Non-pigmented ciliary epithelial cell (primary cell): ENCODE results near the gene STK40.

Source experiments
- DNase-seq: peaks from one replicate; pipeline ENCODE4 v3.0.0-alpha.2; 2010; ENCODE audit warnings: low read depth

STK40 gene

DNA sequence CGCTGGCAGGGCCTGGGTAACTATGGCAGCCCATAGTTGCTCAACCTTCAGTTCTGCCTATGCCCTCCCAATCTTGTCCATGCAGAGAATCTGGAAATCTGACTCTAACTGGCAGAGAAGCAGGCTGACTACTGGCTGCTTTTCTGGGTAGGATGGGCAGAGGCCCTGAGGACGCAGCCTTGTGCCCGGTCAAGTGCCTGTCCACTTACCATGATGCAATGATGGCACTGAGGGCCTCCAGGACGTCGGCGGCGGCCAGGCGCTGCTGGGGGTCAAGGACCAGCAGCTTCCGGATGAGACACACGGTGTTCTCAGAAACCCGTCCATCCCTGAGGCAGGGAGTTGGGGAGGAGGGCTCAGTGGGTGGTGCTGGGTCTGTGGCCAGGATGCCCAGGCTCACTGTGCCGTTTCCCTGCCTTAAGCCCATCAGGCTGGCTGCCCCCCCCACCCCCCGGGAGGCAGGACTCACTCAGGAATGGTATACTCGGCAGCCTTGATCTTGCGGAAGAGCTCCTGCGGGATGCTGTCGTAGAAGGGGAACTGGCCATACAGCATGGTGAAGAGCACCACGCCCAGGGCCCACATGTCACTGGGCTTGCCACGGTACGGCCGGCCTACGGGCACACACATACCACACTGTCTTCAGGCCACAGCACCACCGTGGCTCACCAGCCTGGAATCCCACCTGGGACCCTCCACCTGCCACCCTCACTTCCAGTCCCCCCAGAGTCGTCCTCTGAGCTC, 41.9 kb downstream of the STK40 start:
- DNase-seq, result no peak

DNA sequence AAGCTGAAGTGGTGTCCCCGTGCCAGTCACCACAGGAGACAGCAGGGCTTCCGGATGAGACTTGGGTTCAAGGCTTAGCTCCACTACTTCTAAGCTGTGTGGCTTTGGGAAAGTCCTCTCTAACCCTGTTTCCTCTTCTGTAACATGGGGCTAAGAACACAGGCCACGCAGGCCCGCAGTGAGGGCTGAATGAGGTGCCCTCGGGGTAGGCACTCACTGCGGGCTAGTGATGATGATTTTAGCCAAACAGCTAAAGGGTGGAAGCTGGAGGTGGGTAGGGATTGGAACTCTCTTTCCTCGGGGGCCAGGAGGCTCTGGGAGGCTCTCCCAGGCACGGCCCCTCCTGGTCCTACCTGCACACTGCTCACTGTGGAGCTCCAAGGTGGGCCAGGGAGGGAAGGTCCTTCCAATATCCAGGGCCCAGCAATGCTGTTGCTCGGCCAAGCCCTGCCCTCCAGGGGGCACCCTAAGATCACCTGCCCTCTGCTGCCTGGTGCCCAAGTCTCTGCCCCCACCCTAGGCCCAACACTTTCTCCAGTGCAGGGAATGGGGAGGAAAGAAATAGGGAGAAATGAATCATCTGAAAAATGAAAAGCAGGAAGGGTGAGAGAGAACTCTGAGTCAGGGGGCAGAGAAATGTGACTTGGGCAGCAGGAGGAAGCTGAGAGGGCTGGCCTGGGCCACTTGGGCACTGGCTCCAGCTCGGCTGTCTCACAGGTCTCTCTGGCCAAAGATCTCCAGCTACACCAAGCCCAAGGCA, 43.1 kb downstream of the STK40 start:
- DNase-seq, result no peak

DNA sequence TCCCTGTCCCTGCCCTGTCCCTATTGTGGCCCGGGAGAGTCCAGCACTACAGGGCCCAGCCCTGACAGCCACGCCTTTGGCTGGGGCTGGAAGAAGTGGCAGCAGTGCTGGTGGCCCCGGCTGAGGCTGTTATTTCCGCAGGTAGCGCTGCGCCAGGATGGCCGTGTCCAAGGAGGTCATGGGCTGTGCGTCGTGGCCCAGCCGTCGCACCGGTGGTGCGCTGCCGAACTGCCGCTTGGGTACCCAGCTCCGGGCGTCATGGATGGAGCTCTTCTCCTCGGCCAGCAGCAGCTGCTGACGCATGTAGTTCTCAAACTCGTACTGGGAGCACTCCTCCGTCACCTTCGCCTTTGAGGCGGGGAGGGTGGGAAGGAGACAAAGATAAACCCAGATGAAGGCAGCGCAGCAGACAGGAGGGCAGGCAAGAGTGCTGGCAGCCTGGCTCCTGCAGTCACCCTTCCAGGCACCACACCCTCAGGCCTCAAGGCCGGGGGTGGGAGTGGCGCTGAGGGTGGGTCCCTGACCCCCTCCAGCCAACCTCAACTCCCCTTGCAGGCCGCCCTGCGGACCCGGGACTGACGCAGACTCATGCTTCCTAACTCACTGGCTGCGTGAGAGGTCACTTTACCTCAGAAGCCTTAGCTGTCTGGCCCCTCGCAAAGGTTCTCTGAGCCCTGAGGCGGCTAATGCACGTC, 44.0 kb downstream of the STK40 start:
- DNase-seq, result no peak

DNA sequence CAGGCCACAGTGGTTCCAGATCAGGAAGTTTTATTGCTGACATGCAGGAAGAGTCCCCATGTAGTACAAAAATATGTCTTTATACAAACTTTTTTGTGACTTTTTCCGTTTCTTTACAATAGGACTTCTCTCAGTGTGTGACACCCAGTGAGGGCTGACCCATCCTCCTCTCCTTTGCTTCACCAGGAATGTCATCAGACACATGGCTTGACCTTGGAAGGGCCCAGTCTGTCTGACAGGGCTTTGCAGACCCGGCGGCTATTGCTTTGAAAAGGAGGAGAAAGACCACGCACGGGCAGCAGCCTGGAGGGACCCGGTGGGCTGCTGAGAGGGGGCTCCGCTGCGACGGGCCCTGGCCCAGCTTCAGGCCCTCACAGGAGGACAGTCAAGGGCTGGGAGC, 46.1 kb downstream of the STK40 start:
- no peak for DNase-seq

DNA sequence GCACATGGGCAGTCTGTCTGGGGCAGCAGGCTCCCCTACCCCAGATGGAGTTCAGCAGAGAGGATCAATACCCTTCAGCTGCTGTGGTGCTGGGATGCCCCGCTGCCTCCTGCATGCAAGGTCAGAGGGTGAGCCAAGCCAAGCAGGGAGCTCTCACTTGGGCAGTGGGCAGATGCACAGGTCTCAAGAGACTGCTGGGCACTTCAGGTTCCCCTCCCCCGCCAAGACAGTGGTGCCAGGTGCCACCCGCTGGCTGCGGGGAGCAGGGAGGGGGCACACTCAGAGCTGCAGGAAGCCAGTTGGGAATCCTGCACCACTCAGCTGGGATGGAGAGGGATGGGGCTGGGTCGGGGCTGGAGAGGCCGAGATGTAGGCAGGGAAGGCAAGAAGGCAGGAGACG, 46.5 kb downstream of the STK40 start:
- DNase-seq, result no peak

DNA sequence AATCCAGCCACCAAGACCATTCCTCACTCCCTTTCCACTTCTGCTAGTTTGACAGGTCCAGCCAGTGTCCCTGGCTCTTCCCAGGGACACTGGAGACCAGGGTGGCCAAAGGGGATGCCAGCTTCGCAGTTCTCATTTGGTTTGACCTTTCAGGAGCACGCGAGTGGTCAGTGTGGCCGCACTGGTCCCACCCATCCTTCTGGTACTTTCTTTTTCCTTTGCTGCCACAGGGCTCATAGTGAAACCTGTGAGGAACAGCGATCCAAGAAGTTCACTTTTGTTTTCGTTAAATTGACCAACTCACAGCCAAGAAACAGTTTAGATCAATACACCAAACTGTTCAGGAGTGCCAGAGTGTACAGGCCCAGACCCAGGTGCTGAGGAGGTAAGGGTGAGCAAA, 47.9 kb downstream of the STK40 start:
- DNase-seq, result no peak

DNA sequence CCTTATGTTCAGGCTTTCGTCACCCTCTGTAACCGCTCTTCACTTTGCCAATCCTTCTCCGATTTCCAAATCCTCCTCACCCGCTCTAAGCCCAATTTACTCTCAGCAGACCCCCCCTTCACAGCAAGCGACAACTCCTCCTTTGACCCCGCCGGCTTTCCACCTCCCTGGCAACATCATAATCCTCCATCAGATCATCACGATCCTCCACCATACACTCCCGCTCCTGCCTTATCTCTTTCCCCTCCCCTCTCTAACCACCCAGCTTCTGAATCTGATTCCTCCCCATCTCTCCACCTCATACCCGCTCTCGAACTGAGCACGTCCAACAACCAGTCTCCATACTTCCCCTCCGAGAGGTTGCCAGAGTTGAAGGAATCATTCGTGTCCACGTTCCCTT, 54.8 kb downstream of the STK40 start:
- no peak for DNase-seq

DNA sequence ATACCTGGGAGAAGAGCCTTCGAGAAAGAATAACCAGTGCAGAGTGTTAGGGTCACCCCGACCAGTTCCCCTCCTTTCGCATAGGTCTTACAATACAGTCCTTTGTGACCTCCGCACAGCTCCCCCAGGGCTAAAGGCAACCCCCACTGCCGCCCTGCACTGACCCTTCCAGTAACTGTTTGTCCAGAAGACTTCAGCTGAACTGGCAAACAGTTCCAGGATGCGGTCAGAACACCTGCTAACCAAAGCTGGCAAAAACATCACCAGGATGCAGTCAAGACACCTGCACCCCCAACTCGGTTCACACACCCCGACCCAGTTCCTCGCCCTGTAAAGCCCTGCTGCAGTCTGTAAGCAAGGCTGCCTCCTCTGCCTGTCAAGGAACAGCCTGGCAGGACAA, 55.9 kb downstream of the STK40 start:
- no peak for DNase-seq

DNA sequence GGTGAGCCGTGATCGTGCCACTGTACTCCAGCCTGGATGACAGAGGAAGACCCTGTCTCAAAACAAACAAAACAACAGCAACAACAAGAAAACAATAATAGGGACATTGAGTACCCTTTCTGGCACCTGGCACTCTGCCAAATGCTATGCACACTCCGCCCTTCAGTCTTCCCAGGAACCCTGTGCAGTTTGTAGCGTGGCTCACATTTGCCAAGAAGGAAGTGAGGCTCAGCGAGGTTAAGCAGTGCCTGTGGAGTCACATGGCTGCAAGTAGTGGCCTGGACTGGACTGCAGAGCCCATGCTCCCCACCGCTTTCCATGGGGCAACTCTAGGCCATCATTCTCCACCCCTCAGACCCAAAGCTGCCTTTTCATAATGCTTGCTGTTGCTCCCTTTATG, 57.0 kb downstream of the STK40 start:
- DNase-seq, result no peak

DNA sequence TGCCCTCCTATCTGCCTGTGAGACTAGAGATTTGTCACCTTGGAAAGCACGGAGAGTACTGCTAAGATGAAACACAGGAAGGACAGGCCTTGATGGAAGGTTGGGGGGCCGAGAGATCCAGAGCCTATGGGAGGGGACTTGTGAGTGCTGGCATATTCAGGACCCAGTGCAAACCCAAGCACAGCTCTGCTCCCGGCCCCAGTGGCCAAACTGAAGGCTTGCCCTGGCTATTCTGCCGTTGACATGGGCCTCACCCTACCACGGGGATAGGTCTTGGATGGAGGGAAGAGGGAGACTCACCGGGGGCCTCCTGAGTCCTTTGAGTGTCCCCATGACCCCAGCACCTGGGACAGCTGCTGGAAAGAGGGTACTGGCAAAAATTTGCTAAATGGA, 57.6 kb downstream of the STK40 start:
- DNase-seq, result no peak

DNA sequence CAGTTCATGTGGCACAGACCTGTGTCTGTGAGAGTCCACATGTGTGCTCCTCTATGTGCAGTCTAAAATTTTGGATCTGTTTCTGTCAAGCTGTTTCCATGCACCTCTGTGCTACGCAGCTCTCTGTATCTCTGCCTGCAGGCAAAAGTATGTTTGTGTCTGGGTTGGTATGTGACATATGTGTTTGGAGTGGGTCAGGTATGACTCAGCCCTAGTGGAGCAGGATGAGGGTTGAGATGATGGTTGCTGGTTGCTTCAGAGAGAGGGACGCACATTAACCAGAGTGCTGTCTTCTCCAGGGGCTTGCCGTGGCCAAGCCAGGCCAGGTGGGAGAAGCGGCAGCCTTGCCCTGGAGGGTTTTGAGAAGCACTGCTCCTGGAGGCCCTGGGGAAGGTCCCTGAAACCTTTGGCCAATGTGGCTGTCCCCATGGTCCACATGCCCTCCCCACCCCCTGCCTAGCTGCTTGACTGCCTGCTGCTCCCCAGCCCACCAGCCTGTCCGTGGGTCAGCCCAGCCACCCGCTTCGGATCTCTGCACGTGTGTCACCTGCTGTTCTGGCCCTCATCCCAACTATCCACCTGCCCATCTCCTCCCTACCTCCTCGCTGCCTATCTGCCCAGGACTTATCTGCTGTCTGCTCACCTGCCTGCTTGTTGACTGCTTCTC, 58.2 kb downstream of the STK40 start:
- DNase-seq, result no peak

DNA sequence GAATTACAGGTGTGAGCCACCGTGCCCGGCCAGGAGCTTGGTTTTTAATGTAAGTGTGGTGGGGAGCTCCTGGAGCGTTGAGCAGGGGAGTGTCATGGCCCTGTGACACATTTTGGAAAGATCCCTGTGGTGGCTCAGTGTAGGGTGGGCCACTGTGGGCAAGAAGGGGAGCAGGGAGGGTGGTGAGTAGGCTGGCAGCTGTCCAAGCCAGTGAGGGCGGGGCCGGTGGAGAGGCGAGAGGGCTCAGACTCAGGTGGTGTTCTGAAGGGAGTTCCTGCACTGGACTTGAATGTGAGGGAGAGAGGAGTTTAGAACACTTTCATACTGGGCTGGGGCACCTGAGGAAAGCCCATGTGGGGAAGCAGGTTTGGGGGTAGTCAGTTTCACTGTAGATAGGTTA, 59.2 kb downstream of the STK40 start:
- no peak for DNase-seq

DNA sequence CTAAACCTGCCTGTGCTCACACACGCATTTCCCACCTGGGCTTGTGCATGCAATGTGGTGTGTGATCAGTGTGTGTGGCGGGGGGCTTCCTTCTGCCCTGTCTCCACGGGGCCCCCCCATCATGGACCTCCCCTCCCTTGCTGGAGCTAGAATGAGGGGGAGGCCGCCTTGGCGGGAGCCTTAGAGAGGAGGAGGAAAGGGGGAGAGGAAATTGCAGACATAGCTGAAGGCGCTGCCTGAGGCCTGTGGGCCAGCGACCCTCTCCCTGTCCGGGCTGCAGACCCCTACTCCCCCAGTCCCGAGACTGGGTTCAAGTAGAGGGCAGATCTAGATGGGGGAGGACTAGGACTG, 61.4 kb downstream of the STK40 start:
- no peak for DNase-seq

DNA sequence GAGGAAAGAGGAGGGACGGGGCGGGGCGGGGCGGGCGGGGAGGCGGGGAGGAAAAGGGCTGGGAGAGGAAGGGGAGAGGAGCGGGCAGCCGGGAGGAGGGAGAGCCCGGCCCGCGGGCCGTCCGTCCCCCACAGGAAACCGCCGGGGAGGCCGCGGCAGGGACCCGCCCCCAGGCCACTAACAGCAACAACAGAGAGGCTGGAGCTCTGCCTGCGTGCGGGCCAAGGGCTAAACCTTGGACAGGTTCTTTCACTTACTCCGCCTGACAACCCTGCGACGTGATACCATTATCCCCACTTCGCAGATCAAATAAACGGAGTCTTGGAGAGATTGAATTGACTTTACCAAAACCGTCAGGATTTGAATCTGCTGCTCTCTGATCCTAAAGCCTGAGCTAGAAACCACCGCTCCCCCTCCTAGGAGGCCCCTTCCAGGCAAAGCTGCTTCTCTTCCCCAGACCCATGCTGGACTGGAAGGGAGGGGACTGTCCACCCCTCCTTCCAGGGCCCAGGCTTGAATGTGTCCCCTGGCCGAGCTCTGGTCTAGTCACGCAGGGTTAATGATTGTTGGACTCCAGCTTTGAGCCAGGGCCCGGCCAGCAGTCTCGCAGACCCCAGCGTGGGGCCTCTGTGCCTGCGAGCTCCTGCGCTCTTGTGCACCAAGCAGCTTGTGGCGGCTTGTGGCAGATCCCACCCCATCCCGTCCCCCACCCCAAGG, 61.9 kb downstream of the STK40 start, which contains the start of gene EVA1B:
EVA1B (minus strand) TSS at position 10 of the 717 bp plus-strand sequence. CDS start 608 bp downstream, outside the sequence.
- no peak for DNase-seq

DNA sequence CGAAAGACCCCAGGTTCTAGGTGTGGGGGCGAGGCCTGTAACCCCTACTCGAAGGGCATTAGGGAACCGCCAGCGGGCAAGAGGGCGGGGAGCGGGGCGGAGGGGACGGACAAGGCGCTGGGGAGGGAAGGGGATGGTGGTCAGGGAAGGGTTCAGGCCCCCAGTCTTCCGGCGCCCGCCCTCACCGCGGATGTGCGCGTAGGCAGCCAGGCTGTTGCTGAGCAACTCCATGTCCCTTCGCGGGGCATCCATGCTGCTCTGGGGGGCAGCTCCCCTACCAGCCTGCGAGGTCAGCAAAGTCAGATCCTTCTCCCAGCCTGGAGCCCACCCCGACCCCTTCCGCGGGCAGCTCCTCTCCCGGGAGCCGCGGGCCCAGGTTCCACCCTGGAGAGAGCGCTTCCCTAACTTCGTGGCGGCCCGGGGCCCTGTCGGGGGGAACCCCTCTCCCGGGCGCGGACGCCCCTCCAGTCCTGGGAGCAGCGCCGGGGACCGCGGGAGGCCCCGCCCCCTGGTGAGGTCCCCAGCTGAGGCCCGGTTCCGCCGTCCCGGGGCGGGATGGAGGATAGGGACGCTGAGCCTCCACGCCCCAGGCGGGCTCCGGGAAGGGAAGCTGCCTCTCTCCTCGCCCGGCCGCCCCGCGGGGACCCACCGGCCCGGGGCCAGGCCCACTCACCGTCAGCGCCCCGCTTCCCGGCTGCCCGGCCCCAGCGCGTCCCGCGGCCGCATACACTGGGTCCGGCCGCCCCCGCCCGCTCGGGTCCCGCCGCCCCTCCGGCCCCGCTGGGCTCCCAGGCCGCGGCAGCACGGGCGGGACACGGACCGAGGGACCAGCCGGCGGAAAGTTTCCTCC, 62.7 kb downstream of the STK40 start:
- DNase-seq, result no peak

DNA sequence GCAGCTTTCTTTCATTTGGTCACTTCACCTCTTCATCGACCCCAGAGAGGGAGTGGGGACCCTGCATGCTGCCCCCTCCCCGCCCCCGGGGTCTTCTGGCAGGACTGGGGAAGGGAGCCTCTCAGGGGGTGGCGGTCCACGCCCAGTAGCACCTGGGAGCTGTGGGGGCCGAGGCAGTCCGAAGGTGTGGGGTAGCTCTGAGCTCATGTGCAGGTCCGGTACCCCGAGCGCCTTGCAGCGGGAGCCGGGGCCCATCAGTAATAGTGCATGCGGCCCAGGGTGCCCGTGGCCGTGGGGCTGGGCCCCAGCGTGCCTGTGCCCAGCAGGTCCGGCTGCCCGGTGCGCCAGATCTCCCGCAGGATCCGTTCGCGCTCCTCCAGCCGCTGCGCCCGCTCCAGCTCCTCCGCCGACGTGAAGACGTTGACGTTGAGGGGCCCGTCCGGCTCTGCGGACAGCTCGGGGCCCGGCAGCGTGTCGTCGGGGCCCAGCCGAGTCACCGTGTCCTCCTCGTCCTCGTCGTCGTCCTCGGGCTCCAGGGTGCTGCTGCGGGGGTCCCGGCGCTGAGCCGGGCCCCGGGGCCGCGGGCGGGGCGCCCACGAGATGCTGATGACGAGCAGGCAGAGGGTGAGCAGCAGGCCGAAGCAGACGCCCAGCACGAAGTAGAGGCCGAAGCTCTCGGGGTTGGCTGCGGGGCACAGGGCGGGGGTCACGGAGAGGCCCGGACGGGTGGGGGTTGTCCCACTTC, 63.5 kb downstream of the STK40 start:
- DNase-seq, result no peak

DNA sequence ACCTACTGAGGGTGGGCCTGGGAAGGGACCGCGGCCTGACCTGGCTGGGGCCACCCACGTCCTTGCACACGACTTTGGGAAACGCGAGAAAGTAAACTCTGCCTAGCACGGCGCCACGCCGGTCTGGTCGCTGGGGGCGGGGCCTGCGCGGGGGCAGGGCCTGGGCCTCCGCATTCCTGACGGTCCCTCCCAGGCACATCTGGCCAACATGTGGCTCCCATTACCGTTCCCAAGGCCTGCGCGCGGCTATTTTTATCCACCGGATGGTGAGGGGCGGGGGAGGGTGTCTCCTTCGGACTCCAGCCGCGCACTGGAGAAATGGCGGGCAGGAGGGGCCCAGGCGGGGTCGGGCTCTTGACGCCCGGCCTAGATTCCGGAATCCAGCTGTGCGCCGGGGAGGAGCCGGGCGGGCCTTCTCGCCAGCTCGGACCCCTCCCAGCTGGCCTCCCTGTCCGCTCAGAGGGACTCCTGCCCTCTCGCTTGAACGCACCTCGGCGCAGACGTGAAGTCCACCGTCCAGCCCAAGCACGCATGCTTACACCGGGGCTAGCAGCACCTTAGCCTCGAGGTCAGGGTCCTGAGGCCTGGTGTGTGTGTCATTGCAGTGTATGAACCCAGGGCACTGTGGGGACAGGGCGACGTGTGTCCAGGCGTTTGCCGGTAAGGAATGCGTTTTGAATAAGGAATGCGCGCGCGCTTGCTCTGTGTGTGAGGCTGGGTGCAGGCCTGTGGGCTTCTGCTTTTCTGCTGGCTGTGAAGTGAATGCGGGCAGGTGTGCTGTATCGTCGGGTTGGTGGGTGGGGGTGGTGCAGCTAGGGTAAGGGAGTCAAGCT, 64.4 kb downstream of the STK40 start:
- DNase-seq, result no peak

DNA sequence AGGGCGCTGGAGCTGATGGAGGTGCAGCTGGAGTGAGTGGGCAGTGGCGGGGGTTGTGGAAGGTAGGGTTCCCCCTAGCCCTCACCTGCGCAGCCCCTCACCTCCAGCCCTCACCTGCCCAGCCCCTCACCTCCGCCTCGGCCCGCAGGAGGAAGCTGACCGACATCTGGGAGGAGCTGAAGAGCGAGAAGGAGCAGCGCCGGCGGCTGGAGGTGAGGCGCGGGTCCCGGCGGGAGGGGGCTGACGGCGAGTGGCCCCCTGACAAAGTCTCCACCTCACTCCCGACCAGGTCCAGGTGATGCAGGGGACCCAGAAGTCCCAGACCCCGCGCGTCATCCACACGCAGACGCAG, 65.0 kb downstream of the STK40 start:
- no peak for DNase-seq

DNA sequence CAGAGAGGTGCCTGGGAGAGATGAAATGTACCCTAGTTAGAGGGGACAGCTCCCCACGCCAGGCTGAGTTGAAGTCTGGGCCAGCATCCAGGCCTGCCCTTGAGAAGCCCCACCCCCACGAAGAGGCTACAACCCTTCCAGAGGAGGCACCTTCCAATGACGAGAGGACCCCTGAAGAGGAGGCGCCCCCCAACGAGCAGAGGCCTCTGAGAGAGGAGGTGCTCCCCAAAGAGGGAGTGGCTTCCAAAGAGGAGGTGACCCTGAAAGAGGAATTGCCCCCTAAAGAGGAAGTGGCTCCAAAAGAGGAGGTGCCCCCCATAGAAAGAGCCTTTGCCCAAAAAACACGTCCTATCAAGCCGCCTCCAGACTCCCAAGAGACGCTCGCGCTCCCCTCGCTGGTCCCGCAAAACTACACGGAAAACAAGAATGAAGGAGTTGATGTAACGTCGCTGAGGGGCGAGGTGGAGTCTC, 65.4 kb downstream of the STK40 start:
- DNase-seq, result no peak
